GM19035 (cell line): ENCODE measurements around the gene APRT.
A peak's percentile ranks its signal among the peaks of the same experiment; 100 is the strongest.

Experiments
- ATAC-seq: cut with Tn5 transposase; IDR thresholded peaks from one replicate; pipeline ENCODE4 v1.9.1; 2021; ENCODE audit not compliant: unreplicated experiment

The APRT gene

GRCh38 chr16:88809068-88809675 is 2.6 kb downstream of the APRT start:
- no peak for ATAC-seq

GRCh38 chr16:88807626-88808453 is 3.9 kb downstream of the APRT start:
- no peak for ATAC-seq

GRCh38 chr16:88807142-88807625 is 4.5 kb downstream of the APRT start:
- ATAC-seq = no peak

- ATAC-seq = no peak
These were observed 5.1 kb downstream of the APRT start for GRCh38 chr16:88806491-88807111.

- no peak for ATAC-seq
These were observed 5.8 kb downstream of the APRT start for GRCh38 chr16:88805887-88806393.

- ATAC-seq = no peak
These were observed 6.4 kb downstream of the APRT start for GRCh38 chr16:88805340-88805715.

- no peak for ATAC-seq
These were observed 7.0 kb downstream of the APRT start for GRCh38 chr16:88804552-88805339.

GRCh38 chr16:88804173-88804551 is 7.6 kb downstream of the APRT start:
- ATAC-seq = no peak

GRCh38 chr16:88803264-88803987 is 8.3 kb downstream of the APRT start, which contains the start of gene CDT1:
CDT1 (plus strand) TSS chr16:88803789; CDS start chr16:88803832, 43 bp downstream.
- peak; percentile 57 for ATAC-seq

- ATAC-seq = no peak
These were observed 11.5 kb downstream of the APRT start for GRCh38 chr16:88800277-88800592.

- no peak for ATAC-seq
These were observed 12.0 kb downstream of the APRT start for GRCh38 chr16:88799569-88800276.

GRCh38 chr16:88798772-88799455 is 12.8 kb downstream of the APRT start:
- no peak for ATAC-seq

- ATAC-seq = no peak
These were observed 13.7 kb downstream of the APRT start for GRCh38 chr16:88798073-88798472.

- ATAC-seq = no peak
These were observed 15.4 kb downstream of the APRT start for GRCh38 chr16:88796278-88796677.

- ATAC-seq = no peak
These were observed 18.3 kb downstream of the APRT start for GRCh38 chr16:88793251-88793954.

GRCh38 chr16:88792668-88793250 is 19.0 kb downstream of the APRT start:
- ATAC-seq = no peak

GRCh38 chr16:88792078-88792550 is 19.6 kb downstream of the APRT start:
- ATAC-seq = no peak
